HL-60 (cell line): ENCODE results near the gene ADAMTS2.

Source experiments
- DNase-seq, 2 experiments: peaks; one replicate each; pipeline ENCODE4 v3.0.0-alpha.2; 2010 to 2020; ENCODE audit warnings: low read depth in 1 of 2, low spot score in 1 of 2
- H3K27ac ChIP-seq: fragments of 250-450 bp; sonication (Bioruptor Pico); replicated peaks from 2 replicates; pipeline ENCODE4 v1.5.1; 2020; ENCODE audit warnings: mild to moderate bottlenecking, moderate library complexity
- H3K27me3 ChIP-seq: fragments of 250-450 bp; sonication (Bioruptor Pico); 2 replicates; pipeline ENCODE4 v1.5.1; 2021; ENCODE audit warnings: mild to moderate bottlenecking, moderate library complexity; ENCODE audit not compliant: insufficient read depth, poor library complexity, severe bottlenecking
- H3K4me3 ChIP-seq: replicated peaks from 2 replicates; pipeline ENCODE4 v1.5.1; 2011; ENCODE audit warnings: mild to moderate bottlenecking, control low read depth, low read length; ENCODE audit not compliant: insufficient read depth
- GABPA ChIP-seq: IDR thresholded peaks from 2 replicates; pipeline ENCODE4 v1.6.1; 2012; ENCODE audit warnings: low read depth
- POLR2AphosphoS5 ChIP-seq: IDR thresholded peaks from 2 replicates; pipeline ENCODE4 v1.6.1; 2012; ENCODE audit warnings: low read depth
- SPI1 ChIP-seq: IDR thresholded peaks from 2 replicates; pipeline ENCODE4 v1.6.1; 2012; ENCODE audit warnings: low read depth, mild to moderate bottlenecking, borderline replicate concordance
- TF ChIP-seq, protein P1 (sequence below): IDR thresholded peaks from 2 replicates; pipeline ENCODE4 v1.6.1; 2012; ENCODE audit warnings: low read depth; ENCODE audit not compliant: insufficient replicate concordance
- TF ChIP-seq, protein P2 (sequence below): IDR thresholded peaks from one replicate; pipeline ENCODE4 v1.5.1; 2011; ENCODE audit warnings: low read length, control low read depth, inconsistent platforms; ENCODE audit not compliant: insufficient read depth

ADAMTS2 gene

DNA sequence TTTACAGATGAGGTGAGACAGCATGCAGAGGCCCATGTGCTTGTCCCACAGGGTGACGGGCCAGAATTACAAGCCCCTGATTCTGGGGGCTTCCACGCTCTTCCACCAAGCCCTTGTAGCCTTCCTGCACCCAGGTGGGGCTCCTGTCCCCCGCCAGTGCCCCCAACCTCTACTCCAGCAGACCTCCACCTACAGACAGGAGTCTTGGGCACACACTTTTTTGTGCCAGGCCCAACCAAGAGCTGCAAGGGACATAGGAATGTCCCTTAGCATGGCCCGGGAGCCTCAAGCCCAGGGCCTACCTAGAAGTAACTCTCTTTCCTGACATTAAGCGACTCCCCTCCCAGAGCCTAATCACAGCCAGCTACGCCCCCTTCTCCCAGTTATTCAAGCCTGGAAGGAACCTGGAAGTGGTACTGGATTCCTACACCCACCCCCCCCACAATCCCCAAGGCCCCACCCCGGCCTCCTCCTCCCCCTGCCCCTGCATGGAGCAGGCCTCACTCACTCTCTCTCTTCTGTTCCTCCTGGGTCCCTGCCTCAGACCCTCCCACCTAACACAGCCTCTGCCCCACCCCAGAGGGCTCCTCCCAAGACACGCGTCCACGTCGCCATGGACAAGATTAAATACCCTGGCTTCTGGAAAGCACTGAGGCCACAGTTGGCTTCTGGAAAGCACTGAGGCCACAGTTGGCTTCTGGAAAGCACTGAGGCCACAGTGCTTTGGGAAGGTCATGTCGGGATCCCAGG, 30.5 kb downstream of the ADAMTS2 start:
- H3K27ac ChIP-seq, result no peak overlapping the region
- no peaks in the 10 kb centered on the region for H3K27me3 ChIP-seq
- DNase-seq, result no peak
- no peak overlapping the region for H3K4me3 ChIP-seq
- TF ChIP-seq SPI1, result no peak
- TF ChIP-seq, protein P1, sequence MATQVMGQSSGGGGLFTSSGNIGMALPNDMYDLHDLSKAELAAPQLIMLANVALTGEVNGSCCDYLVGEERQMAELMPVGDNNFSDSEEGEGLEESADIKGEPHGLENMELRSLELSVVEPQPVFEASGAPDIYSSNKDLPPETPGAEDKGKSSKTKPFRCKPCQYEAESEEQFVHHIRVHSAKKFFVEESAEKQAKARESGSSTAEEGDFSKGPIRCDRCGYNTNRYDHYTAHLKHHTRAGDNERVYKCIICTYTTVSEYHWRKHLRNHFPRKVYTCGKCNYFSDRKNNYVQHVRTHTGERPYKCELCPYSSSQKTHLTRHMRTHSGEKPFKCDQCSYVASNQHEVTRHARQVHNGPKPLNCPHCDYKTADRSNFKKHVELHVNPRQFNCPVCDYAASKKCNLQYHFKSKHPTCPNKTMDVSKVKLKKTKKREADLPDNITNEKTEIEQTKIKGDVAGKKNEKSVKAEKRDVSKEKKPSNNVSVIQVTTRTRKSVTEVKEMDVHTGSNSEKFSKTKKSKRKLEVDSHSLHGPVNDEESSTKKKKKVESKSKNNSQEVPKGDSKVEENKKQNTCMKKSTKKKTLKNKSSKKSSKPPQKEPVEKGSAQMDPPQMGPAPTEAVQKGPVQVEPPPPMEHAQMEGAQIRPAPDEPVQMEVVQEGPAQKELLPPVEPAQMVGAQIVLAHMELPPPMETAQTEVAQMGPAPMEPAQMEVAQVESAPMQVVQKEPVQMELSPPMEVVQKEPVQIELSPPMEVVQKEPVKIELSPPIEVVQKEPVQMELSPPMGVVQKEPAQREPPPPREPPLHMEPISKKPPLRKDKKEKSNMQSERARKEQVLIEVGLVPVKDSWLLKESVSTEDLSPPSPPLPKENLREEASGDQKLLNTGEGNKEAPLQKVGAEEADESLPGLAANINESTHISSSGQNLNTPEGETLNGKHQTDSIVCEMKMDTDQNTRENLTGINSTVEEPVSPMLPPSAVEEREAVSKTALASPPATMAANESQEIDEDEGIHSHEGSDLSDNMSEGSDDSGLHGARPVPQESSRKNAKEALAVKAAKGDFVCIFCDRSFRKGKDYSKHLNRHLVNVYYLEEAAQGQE, result no peak
- TF ChIP-seq POLR2AphosphoS5, result no peak
- TF ChIP-seq, protein P2, sequence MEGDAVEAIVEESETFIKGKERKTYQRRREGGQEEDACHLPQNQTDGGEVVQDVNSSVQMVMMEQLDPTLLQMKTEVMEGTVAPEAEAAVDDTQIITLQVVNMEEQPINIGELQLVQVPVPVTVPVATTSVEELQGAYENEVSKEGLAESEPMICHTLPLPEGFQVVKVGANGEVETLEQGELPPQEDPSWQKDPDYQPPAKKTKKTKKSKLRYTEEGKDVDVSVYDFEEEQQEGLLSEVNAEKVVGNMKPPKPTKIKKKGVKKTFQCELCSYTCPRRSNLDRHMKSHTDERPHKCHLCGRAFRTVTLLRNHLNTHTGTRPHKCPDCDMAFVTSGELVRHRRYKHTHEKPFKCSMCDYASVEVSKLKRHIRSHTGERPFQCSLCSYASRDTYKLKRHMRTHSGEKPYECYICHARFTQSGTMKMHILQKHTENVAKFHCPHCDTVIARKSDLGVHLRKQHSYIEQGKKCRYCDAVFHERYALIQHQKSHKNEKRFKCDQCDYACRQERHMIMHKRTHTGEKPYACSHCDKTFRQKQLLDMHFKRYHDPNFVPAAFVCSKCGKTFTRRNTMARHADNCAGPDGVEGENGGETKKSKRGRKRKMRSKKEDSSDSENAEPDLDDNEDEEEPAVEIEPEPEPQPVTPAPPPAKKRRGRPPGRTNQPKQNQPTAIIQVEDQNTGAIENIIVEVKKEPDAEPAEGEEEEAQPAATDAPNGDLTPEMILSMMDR, result no peak
- no peak for TF ChIP-seq GABPA

DNA sequence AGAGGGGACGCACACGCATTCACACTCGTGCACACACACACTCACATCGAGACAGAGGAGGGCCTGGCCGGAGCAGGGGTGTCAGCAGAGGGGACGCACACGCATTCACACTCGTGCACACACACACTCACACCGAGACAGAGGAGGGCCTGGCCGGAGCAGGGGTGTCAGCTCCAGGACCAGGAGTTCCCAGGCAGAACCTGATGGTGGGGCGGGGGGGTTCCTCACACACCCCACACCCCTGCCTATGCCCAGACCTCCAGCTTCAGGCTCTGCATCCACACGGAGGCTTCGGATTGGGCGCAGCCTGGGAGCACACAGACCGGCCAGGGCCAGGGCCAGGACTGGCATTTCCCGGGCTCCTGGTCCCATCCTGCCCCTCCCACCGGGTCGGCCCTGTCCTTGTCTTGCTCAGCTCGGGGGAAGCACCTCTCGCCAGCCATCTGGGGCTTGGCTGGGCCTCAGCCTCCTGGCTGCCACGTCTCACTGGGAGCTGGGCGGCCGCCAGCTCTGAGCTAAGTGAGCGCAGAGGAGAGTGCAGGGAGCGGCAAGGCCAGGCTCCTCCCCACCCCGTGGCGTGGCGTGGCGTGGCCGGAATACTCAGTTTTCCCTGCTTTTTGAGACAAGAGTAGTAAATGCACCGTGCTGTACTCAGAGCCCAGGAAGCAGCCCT, 31.3 kb downstream of the ADAMTS2 start:
- TF ChIP-seq POLR2AphosphoS5, result no peak
- DNase-seq, result no peak

DNA sequence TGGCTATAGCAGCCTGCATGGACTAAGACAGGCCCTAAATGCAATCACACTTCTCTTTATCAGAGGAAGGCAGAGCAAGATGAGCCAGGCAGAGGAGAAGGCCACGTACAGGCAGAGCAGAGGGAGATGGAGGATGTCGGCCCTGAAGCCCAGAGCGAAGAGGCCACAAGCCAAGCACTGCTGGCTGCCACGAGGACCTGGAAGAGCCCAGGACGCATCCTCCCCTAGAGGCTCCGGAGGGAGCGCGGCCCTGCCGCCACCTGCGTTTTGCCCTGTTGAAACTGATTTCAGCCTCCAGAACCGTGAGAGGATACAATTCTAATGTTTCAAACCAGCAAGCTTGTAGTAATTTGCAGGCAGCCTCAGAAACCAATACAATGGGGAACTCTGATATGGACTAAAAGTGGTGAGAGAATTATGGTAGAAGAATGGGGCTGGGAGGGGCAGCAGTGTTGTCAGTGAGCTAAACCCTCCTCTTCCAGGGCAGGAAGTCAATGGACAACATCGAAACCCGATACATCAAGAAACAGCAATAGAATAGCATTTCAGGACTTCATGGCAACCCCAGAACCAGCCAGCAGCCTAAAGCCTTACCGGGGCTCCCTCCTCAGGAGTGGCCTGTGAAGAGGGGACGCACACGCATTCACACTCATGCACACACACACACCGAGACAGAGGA, 32.6 kb downstream of the ADAMTS2 start:
- Histone ChIP-seq H3K4me3 (no peak overlapping the region), H3K27ac (no peak overlapping the region), H3K27me3 (no peaks in the 10 kb centered on the region)
- no peak for TF ChIP-seq GABPA
- TF ChIP-seq, protein P1, result no peak
- DNase-seq, result no peak

More for the DNA sequence above, 31.3 kb downstream of the ADAMTS2 start:
- Histone ChIP-seq H3K4me3 (no peak overlapping the region), H3K27me3 (no peaks in the 10 kb centered on the region), H3K27ac (no peak overlapping the region)

DNA sequence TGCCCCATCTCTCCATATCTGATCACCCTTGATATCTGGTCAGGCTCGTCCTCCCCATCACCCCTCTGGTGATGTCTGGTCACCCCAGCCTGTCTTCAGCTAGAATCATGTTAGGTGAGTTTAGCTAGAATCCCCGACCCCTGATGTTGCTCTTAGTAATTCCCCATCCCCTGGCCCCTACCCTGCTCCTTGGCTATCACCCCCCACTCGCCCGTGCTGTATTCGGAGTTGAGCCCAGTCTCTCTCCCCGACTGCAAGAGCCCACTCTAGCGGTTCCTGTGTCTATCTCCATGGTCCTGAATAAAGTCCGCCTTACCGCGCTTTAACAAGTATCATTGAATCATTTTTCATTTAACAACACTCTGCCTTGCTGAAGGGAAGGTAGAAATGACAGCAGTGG, 33.7 kb downstream of the ADAMTS2 start:
- TF ChIP-seq GABPA, result no peak
- TF ChIP-seq SPI1, result no peak
- TF ChIP-seq, protein P1, result no peak
- TF ChIP-seq, protein P2, result no peak
- no peak for TF ChIP-seq POLR2AphosphoS5
- H3K27ac ChIP-seq, result no peak overlapping the region
- H3K4me3 ChIP-seq, result no peak overlapping the region
- H3K27me3 ChIP-seq, result no peaks in the 10 kb centered on the region
- DNase-seq, result no peak
